NCI-H1694 (cell line): ENCODE results near the gene CDC42EP3.

ENCODE experiments used
- DNase-seq: peaks from one replicate; lab custom pipeline; 2025; lab: John Stamatoyannopoulos, UW

CDC42EP3 gene

GRCh38 chr2:37656512-37657423 lies 14.7 kb downstream of the CDC42EP3 start:
- DNase-seq, result no peak

GRCh38 chr2:37654932-37655841 lies 16.3 kb downstream of the CDC42EP3 start:
- DNase-seq, result no peak

- no peak for DNase-seq
Measured at GRCh38 chr2:37654419-37654818, 17.0 kb downstream of the CDC42EP3 start.

- peak; percentile 21 for DNase-seq
Measured at GRCh38 chr2:37653805-37654378, 17.6 kb downstream of the CDC42EP3 start.

- no peak for DNase-seq
Measured at GRCh38 chr2:37653093-37653492, 18.3 kb downstream of the CDC42EP3 start.

GRCh38 chr2:37652199-37652640 lies 19.2 kb downstream of the CDC42EP3 start:
- DNase-seq, result no peak

- DNase-seq, result no peak
Measured at GRCh38 chr2:37650548-37651093, 20.8 kb downstream of the CDC42EP3 start.

GRCh38 chr2:37649518-37649917 lies 21.9 kb downstream of the CDC42EP3 start:
- no peak for DNase-seq

- no peak for DNase-seq
Measured at GRCh38 chr2:37648331-37649011, 23.0 kb downstream of the CDC42EP3 start.

- DNase-seq, result no peak
Measured at GRCh38 chr2:37647971-37648330, 23.5 kb downstream of the CDC42EP3 start.

GRCh38 chr2:37645836-37646235 lies 25.6 kb downstream of the CDC42EP3 start:
- no peak for DNase-seq

GRCh38 chr2:37645362-37645761 lies 26.1 kb downstream of the CDC42EP3 start:
- DNase-seq, result no peak

- DNase-seq, result no peak
Measured at GRCh38 chr2:37644191-37644590, 27.3 kb downstream of the CDC42EP3 start.

GRCh38 chr2:37643730-37644078 lies 27.7 kb downstream of the CDC42EP3 start:
- no peak for DNase-seq

GRCh38 chr2:37642907-37643729 lies 28.3 kb downstream of the CDC42EP3 start:
- DNase-seq, result no peak

GRCh38 chr2:37641582-37642171 lies 29.8 kb downstream of the CDC42EP3 start:
- DNase-seq, result no peak

GRCh38 chr2:37639631-37640030 lies 31.8 kb downstream of the CDC42EP3 start:
- DNase-seq, result no peak

GRCh38 chr2:37638973-37639372 lies 32.5 kb downstream of the CDC42EP3 start:
- DNase-seq, result no peak

- no peak for DNase-seq
Measured at GRCh38 chr2:37637985-37638384, 33.5 kb downstream of the CDC42EP3 start.

- no peak for DNase-seq
Measured at GRCh38 chr2:37637190-37637860, 34.1 kb downstream of the CDC42EP3 start.
